ENCODE data around the gene TBC1D2. TPM values are rescaled to one million over a fixed set of nuclear protein-coding genes. Genes with fewer than 3 reads are reported as not detected.
A peak's percentile ranks its signal among the peaks of the same experiment; 100 is the strongest.

TBC1D2 gene, protein sequence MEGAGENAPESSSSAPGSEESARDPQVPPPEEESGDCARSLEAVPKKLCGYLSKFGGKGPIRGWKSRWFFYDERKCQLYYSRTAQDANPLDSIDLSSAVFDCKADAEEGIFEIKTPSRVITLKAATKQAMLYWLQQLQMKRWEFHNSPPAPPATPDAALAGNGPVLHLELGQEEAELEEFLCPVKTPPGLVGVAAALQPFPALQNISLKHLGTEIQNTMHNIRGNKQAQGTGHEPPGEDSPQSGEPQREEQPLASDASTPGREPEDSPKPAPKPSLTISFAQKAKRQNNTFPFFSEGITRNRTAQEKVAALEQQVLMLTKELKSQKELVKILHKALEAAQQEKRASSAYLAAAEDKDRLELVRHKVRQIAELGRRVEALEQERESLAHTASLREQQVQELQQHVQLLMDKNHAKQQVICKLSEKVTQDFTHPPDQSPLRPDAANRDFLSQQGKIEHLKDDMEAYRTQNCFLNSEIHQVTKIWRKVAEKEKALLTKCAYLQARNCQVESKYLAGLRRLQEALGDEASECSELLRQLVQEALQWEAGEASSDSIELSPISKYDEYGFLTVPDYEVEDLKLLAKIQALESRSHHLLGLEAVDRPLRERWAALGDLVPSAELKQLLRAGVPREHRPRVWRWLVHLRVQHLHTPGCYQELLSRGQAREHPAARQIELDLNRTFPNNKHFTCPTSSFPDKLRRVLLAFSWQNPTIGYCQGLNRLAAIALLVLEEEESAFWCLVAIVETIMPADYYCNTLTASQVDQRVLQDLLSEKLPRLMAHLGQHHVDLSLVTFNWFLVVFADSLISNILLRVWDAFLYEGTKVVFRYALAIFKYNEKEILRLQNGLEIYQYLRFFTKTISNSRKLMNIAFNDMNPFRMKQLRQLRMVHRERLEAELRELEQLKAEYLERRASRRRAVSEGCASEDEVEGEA
- 1 to 10 TPM; 5.0 to 8.9 (median 7.0) TPM for total RNA-seq
- 4.4 TPM for total RNA-seq (2013)

DNA sequence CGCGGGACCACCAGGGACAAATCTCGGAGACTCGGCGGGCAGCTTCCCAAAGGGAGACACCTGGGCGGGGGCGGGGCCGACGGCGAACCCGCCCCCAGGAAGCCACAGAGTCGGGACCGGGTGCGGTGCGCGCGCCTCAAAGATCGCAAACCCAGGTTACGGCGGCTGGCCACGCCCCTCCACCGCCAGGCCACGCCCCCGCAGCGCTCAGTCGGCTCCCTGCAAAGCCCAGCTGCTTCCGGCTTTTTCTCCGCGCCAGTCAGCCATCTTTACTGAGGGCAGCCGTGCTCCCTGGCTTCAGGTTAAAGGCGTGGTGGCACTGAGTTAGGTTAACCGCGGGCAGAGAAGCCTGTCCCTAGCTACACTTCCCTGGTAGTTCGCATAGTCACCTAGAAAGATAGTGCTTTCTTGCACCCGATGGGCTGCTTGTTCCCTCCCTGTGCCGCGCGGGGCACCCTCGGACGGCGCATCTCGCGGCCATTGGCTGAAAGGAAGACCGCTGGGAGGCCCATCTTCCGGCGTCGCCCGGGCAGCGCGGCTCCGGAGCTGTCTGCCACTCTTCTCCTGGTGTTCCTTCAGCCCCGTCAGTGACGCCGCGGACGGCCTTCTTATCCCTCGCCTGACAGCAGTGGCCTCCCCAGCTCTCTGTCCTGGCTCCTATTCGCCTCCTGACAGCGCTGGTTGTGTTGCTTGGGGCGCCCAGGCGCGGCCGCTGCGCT lies at the start of gene TBC1D2:
TBC1D2 (minus strand) TSS at position 72 of the 719 bp plus-strand sequence. CDS start 108 bp downstream, outside the sequence.
- peak within 1 kb of the TSS; percentile 97 for H3K4me3 ChIP-seq (ENCODE audit: low read length)
- peaks cover 33 to 40% of the 10 kb centered on the region in 2 donors for H3K4me1 Mint-ChIP-seq
- intact Hi-C loops (cut with micrococcal nuclease) = loop anchor here (2.0 to 10.0 kb wide), 3 partner anchors 63 to 333 kb away; partner anchors contain the start of genes CORO2A and TRMO
- H3K36me3 ChIP-seq (ENCODE audit: control insufficient read depth, insufficient read depth, low read length) = no peaks in the 10 kb centered on the region
- peak within 1 kb of the TSS; percentile 98 for H3K4me3 Mint-ChIP-seq
- H3K4me1 ChIP-seq (ENCODE audit: control insufficient read depth, insufficient read depth, low read length) = peaks cover 20% of the 10 kb centered on the region
- H3K27ac Mint-ChIP-seq = peak within 1 kb of the TSS; percentile 95 to 98
- H3K27me3 ChIP-seq (ENCODE audit: control insufficient read depth, insufficient read depth, low read length) = no peaks in the 10 kb centered on the region
- H3K9me3 Mint-ChIP-seq = no peaks in the 10 kb centered on the region
- H3K27ac ChIP-seq (ENCODE audit: low read length) = peak within 1 kb of the TSS; percentile 95
- no peaks in the 10 kb centered on the region for H3K36me3 Mint-ChIP-seq
- ATAC-seq (peak; percentile 91 to 97 (median 91)), DNase-seq (peak; percentile 97 to 98)
- TF ChIP-seq, protein P1, sequence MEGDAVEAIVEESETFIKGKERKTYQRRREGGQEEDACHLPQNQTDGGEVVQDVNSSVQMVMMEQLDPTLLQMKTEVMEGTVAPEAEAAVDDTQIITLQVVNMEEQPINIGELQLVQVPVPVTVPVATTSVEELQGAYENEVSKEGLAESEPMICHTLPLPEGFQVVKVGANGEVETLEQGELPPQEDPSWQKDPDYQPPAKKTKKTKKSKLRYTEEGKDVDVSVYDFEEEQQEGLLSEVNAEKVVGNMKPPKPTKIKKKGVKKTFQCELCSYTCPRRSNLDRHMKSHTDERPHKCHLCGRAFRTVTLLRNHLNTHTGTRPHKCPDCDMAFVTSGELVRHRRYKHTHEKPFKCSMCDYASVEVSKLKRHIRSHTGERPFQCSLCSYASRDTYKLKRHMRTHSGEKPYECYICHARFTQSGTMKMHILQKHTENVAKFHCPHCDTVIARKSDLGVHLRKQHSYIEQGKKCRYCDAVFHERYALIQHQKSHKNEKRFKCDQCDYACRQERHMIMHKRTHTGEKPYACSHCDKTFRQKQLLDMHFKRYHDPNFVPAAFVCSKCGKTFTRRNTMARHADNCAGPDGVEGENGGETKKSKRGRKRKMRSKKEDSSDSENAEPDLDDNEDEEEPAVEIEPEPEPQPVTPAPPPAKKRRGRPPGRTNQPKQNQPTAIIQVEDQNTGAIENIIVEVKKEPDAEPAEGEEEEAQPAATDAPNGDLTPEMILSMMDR (IDR thresholded peaks at IDR 0.05) = no peak
- H3K9me3 ChIP-seq (ENCODE audit: control insufficient read depth, insufficient read depth, low read length) = no peaks in the 10 kb centered on the region
- WGBS (ENCODE audit: insufficient coverage) = under 1% methylated on average over 64 of the region's 64 CpGs
- no peaks in the 10 kb centered on the region for H3K27me3 Mint-ChIP-seq (ENCODE audit: low read depth in 2 of 2)

DNA sequence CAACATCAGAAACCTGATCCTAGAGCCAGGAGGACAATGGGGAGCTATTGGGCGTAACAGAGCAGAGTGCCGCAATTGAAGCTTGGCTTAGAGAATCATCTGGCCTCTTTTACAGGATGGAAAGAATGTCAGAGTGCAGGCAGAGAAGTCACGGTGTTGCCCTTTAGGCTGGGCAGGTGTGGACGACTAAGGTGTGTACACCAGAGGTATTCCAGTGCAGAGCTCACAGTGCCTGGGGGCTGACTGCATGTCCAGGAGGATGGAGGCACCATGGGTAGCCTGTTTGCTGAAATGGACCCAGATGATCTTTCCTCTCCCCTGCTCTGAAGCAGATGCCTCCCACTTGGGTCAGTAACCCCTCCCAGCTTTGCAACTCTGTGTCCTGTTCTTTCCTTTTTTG lies 48.9 kb upstream of the TBC1D2 start:
- WGBS (ENCODE audit: insufficient coverage) = 88% methylated on average over 4 of the region's 4 CpGs

DNA sequence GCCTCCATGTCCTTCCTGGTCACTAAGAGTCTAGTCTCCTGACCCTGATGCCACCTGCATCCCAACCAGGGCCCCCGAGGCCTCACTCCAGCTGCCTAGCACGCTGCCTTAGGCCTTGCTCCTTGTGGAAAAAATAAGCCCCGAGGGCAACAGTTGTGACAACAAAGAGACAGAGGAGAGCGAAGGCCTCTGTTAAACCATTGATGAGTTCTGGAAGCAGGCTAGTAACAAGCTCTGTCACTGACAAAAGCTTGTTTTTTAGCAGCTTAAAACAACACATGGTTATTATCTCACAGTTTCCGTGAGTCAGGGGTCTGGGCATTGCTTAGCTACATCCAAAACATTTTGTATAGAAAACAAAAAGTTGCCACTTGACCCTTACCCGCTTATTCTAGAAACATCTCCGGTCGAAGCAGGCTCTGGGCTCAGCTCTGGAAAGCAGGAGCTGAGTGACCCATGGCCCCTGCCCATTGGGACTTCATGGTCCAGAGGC lies 48.2 kb upstream of the TBC1D2 start:
- TF ChIP-seq, protein P1 (IDR thresholded peaks at IDR 0.05) = no peak
- Mint-ChIP-seq H3K27me3 (ENCODE audit: low read depth in 2 of 2) (peaks cover 0 to 12% of the 10 kb centered on the region in 2 donors), H3K36me3 (no peaks in the 10 kb centered on the region), H3K9me3 (no peaks in the 10 kb centered on the region), H3K4me1 (no peaks in the 10 kb centered on the region), H3K27ac (no peak overlapping the region), H3K4me3 (no peak overlapping the region)
- Histone ChIP-seq H3K4me3 (ENCODE audit: low read length) (no peak overlapping the region), H3K27ac (ENCODE audit: low read length) (no peak overlapping the region), H3K9me3 (ENCODE audit: control insufficient read depth, insufficient read depth, low read length) (no peaks in the 10 kb centered on the region), H3K36me3 (ENCODE audit: control insufficient read depth, insufficient read depth, low read length) (no peaks in the 10 kb centered on the region), H3K4me1 (ENCODE audit: control insufficient read depth, insufficient read depth, low read length) (no peaks in the 10 kb centered on the region), H3K27me3 (ENCODE audit: control insufficient read depth, insufficient read depth, low read length) (no peaks in the 10 kb centered on the region)
- ATAC-seq (no peak), DNase-seq (no peak)
- intact Hi-C loops (cut with micrococcal nuclease) = no loop called here
- 88% methylated on average over 8 of the region's 8 CpGs for WGBS (ENCODE audit: insufficient coverage)

More for the DNA sequence above, 48.9 kb upstream of the TBC1D2 start:
- no peak overlapping the region for H3K4me3 ChIP-seq (ENCODE audit: low read length)
- intact Hi-C loops (cut with micrococcal nuclease) = no loop called here
- Mint-ChIP-seq H3K27me3 (ENCODE audit: low read depth in 2 of 2) (peaks cover 0 to 12% of the 10 kb centered on the region in 2 donors), H3K4me3 (no peak overlapping the region), H3K9me3 (no peaks in the 10 kb centered on the region), H3K27ac (no peak overlapping the region), H3K4me1 (no peaks in the 10 kb centered on the region), H3K36me3 (no peaks in the 10 kb centered on the region)
- ATAC-seq (no peak), DNase-seq (no peak)
- no peaks in the 10 kb centered on the region for H3K36me3 ChIP-seq (ENCODE audit: control insufficient read depth, insufficient read depth, low read length)
- TF ChIP-seq, protein P1 (IDR thresholded peaks at IDR 0.05) = no peak
- H3K9me3 ChIP-seq (ENCODE audit: control insufficient read depth, insufficient read depth, low read length) = no peaks in the 10 kb centered on the region
- no peak overlapping the region for H3K27ac ChIP-seq (ENCODE audit: low read length)
- H3K27me3 ChIP-seq (ENCODE audit: control insufficient read depth, insufficient read depth, low read length) = no peaks in the 10 kb centered on the region
- H3K4me1 ChIP-seq (ENCODE audit: control insufficient read depth, insufficient read depth, low read length) = no peaks in the 10 kb centered on the region
